ENCODE results near the gene NUBPL. TPM values are rescaled to one million over a fixed set of nuclear protein-coding genes. Genes with fewer than 3 reads are reported as not detected.

NUBPL gene
- polyA plus RNA-seq, 1 of the 3 experiments (the other 2 are of a cell fraction) = 4.0 TPM

DNA sequence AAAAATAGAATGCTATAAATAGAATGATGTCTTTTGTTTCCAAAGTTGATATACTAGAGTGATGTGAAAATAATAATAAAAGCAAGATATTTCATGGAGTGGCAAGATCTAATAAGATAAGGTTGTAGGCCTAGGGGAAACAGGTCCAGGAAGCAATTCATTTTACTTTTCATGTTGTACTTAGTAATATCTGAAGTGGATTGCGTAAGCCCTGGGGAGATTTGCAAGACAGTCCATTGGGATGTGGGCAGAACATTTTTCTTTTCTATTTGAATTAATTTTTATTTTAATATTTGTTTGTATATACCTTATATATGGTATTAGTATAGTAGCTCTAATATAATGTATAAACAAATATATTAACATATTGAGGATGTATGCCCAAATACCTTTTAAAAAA is 7.5 kb downstream of the NUBPL start:
- CTCF ChIA-PET = no interaction called here
- no peak overlapping the region for H3K9ac ChIP-seq
- DNase-seq = no peak

More for the DNA sequence above, 7.5 kb downstream of the NUBPL start:
- peaks cover 15 to 21% of the 10 kb centered on the region in 2 experiments for H3K36me3 ChIP-seq (replicated peaks in 1 of 2; ENCODE audit: control insufficient read depth in 1 of 2, insufficient read depth in 2 of 2, low read length in 1 of 2)
- no peaks in the 10 kb centered on the region for H3K79me2 ChIP-seq (ENCODE audit: insufficient read depth)
- POLR2A ChIA-PET = no interaction called here
- H3K4me2 ChIP-seq = no peak overlapping the region
- no peak overlapping the region for H2AFZ ChIP-seq (ENCODE audit: low read depth)
- no peaks in the 10 kb centered on the region for H3K9me2 ChIP-seq
- H3K9me3 ChIP-seq = no peaks in the 10 kb centered on the region
- WGBS (ENCODE audit: low lambda C conversion rate) = 92% methylated on average over 1 of the region's 1 CpG
- no peaks in the 10 kb centered on the region for H3F3A ChIP-seq (replicated peaks; ENCODE audit: insufficient read depth)
- no peak overlapping the region for H3K27ac ChIP-seq (ENCODE audit: low read depth in 2 of 2, low read length in 1 of 2)
- H3K27me3 ChIP-seq (ENCODE audit: insufficient read depth) = no peaks in the 10 kb centered on the region
- H4K20me1 ChIP-seq (ENCODE audit: insufficient read depth) = no peaks in the 10 kb centered on the region
- TF ChIP-seq, protein P1, sequence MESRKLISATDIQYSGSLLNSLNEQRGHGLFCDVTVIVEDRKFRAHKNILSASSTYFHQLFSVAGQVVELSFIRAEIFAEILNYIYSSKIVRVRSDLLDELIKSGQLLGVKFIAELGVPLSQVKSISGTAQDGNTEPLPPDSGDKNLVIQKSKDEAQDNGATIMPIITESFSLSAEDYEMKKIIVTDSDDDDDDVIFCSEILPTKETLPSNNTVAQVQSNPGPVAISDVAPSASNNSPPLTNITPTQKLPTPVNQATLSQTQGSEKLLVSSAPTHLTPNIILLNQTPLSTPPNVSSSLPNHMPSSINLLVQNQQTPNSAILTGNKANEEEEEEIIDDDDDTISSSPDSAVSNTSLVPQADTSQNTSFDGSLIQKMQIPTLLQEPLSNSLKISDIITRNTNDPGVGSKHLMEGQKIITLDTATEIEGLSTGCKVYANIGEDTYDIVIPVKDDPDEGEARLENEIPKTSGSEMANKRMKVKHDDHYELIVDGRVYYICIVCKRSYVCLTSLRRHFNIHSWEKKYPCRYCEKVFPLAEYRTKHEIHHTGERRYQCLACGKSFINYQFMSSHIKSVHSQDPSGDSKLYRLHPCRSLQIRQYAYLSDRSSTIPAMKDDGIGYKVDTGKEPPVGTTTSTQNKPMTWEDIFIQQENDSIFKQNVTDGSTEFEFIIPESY (IDR thresholded peaks at IDR 0.05; ENCODE audit: borderline replicate concordance, low read depth) = no peak
- no peak for TF ChIP-seq ELF1 (IDR thresholded peaks at IDR 0.05)
- no peak for TF ChIP-seq SIN3A (IDR thresholded peaks at IDR 0.05; ENCODE audit: borderline replicate concordance, low read depth, low read length)
- TF ChIP-seq REST (IDR thresholded peaks at IDR 0.05; ENCODE audit: low read depth, low read length) = no peak
- no peak for TF ChIP-seq NRF1 (IDR thresholded peaks at IDR 0.05; ENCODE audit: low read depth, low read length)
- TF ChIP-seq PBX3 (IDR thresholded peaks at IDR 0.05) = no peak
- TF ChIP-seq YY1 (IDR thresholded peaks at IDR 0.05; ENCODE audit: low read depth) = no peak
- TF ChIP-seq FOXM1 (IDR thresholded peaks at IDR 0.05; ENCODE audit: low read depth) = no peak
- TF ChIP-seq, protein P2, sequence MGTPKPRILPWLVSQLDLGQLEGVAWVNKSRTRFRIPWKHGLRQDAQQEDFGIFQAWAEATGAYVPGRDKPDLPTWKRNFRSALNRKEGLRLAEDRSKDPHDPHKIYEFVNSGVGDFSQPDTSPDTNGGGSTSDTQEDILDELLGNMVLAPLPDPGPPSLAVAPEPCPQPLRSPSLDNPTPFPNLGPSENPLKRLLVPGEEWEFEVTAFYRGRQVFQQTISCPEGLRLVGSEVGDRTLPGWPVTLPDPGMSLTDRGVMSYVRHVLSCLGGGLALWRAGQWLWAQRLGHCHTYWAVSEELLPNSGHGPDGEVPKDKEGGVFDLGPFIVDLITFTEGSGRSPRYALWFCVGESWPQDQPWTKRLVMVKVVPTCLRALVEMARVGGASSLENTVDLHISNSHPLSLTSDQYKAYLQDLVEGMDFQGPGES (IDR thresholded peaks at IDR 0.05; ENCODE audit: low read depth, low read length) = no peak
- no peak for TF ChIP-seq MEF2A (IDR thresholded peaks at IDR 0.05; ENCODE audit: borderline replicate concordance, low read depth)
- TF ChIP-seq POLR2AphosphoS5 (IDR thresholded peaks at IDR 0.05; ENCODE audit: low read depth, low read length) = no peak
- TF ChIP-seq FOXJ3 (CRISPR knock-in tag; IDR thresholded peaks at IDR 0.05) = no peak
- no peak for TF ChIP-seq EP300 (IDR thresholded peaks at IDR 0.05; ENCODE audit: borderline replicate concordance in 1 of 2, low read depth in 1 of 2, low read length in 1 of 2)
- TF ChIP-seq, protein P3, sequence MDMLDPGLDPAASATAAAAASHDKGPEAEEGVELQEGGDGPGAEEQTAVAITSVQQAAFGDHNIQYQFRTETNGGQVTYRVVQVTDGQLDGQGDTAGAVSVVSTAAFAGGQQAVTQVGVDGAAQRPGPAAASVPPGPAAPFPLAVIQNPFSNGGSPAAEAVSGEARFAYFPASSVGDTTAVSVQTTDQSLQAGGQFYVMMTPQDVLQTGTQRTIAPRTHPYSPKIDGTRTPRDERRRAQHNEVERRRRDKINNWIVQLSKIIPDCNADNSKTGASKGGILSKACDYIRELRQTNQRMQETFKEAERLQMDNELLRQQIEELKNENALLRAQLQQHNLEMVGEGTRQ (IDR thresholded peaks at IDR 0.05; ENCODE audit: borderline replicate concordance, low read depth, low read length) = no peak
- TF ChIP-seq, protein P4, sequence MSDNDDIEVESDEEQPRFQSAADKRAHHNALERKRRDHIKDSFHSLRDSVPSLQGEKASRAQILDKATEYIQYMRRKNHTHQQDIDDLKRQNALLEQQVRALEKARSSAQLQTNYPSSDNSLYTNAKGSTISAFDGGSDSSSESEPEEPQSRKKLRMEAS (IDR thresholded peaks at IDR 0.05; ENCODE audit: low read depth) = no peak
- no peaks in the 10 kb centered on the region; a peak in 2 of 4 replicates for H3K4me1 ChIP-seq (ENCODE audit: control insufficient read depth in 1 of 2, insufficient read depth in 2 of 2, low read depth in 1 of 2, low read length in 1 of 2)
- H3K4me3 ChIP-seq (ENCODE audit: low read depth in 2 of 2, low read length in 1 of 2) = no peak overlapping the region
